HG03378 (cell line): ENCODE measurements around the gene TP53AIP1.

ENCODE experiments used
- ATAC-seq: cut with Tn5 transposase; IDR thresholded peaks from one replicate; pipeline ENCODE4 v1.9.1; 2021; ENCODE audit warnings: mild to moderate bottlenecking, moderate library complexity; ENCODE audit not compliant: unreplicated experiment

Gene TP53AIP1

DNA sequence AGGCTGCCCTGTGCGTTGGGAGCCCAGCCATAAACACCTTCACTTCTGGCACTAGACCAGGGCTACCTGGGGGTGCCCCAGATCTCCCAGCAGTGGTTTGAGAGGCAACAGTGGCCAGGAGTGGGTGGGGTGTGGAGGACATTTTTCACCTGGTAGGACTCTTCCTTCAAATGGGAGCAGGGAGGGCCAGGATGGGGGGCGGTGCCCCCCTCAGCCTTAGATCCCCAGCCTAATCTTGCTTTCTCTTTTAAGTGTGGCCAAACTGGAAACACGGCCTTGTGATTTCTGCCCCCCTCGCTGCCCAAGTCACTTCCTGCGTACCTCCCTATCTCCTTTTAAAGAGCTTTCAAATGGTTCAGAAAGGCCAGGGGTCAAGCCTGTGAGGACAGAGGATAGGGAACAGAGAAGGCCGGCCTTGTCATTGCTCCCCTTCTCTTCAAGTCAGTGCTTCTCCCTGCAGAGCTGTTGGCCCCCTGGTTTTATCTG is 50.7 kb downstream of the TP53AIP1 start:
- no peak for ATAC-seq

DNA sequence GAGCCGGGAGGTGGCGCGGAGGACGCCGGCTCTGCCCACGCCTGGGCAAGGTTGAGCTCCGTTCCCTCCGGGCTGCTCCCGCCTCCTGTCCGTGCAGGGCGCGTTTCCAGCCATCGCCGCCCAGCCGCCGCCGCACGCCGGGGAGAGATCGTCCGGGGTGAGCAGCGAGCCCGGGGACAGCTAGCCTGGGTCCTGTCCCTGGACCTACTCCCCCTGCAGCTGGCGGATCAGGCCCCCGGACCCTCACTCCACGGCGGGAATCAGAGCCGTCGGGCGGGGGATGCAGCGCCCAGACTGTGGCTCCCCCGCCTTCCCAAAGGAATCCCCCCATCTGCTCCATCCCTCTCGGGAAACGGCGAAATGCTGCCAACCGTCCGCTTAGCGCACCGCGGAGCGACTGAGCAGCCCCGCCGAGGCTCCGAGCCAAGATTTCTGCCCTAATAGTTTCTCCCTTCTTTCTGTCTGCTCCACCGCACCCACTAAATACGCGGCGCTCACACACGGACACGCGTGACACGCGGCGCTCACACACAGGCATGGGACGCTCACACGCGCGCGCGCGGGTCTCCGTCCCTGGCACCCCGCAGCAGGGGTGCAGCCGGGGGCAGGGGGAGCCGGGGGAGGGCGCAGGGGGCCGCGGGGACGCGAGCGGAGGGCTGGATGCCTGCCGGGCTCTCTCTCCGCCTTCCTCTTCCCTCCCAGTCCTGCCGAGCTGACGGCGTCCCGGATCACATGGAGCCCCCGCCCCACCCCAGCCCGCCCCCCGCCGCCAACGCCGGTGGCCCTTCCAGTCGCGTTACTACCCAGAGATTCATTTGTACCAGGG is 51.9 kb downstream of the TP53AIP1 start, which contains the start of gene KCNJ5:
Gene KCNJ5, plus strand, starts transcription at position 814 of the 826 bp plus-strand sequence. CDS start 19,918 bp downstream, outside the sequence.
- ATAC-seq: no peak

DNA sequence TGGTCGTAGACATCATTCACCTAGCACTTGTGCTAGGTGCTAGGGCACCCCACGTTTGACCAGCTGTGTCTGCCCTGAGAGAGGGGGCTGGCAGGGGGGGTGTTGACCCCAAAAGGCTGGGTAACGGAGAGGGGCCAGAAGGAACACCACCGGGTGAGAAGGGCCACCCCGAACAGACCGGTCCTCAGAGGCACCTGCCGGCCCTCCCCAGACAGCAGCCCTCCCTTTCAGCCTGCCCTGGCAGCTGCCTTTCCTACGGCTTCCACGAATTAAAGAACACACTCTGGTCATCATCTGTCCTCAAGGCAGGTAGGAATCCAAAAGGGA is 52.5 kb downstream of the TP53AIP1 start:
- ATAC-seq: no peak

DNA sequence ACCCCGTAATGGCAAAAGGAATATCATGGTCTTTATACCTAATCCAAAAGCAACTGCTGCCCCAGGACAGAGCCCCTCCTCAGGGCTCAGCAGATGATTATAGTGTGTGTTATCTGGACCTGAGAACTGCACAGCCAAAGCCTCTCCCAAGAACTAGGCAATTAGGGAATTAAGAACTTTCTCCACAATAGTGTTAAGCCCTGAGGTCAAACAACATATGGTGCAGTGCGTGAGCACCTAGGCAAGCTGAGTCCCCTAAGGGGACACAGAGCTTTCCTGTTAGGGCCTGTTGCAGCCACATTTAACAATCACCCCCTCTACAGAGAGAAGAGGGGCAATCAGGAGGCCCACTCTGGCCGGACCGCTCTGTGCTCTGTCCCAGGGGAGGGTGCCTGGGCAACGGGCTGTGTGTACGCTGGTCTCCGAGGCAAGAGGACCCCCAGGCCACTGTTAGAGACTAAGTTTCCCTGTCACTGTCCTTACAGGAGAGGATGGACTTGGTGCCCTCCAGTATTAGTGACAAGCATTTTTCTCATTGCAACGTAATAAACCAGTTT is 52.9 kb downstream of the TP53AIP1 start:
- ATAC-seq: no peak

DNA sequence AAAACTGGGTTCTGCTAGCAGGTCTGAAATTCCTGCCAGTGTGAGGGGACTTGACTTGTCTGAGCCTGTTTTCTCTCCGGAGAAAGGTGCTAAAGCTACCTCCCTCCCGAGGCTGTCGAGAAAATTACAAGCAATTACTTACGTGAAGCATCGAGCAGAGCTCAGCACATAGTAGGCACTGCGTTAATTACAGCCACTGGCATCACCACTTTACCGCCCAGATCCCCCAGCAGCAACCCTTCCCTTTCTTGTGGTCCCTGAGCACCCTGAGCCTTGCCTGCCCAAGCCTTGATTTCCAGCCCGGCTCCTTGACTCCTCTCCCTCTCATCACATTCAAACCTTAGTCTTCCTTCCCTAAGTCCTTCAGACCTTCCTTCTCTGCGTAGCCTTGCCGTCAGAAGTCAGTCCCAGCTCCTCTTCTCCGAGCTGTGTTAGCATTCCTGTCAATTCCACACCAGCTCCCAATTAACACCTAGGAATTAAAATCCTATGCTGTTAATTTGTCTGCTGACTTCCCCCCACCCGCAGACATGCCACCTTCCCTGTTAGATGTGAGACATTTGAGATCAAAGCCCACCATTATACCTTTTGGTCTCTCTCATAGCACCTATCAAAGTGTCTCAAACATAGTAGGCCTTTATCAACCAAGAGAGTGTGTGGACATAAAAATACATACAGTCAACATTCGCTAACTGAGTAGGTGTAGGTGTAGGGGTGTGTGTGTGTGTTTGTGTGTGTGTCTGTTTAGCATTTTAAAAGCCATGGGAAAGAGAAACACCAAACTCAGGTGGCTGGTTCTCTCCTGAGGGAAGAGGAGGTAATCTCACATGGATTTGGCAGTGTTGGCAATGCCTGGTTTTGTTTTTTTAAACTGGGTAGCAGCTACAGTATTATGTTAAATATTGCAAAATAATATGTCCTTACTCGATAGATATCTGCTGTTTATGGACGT is 54.4 kb downstream of the TP53AIP1 start:
- ATAC-seq: no peak

DNA sequence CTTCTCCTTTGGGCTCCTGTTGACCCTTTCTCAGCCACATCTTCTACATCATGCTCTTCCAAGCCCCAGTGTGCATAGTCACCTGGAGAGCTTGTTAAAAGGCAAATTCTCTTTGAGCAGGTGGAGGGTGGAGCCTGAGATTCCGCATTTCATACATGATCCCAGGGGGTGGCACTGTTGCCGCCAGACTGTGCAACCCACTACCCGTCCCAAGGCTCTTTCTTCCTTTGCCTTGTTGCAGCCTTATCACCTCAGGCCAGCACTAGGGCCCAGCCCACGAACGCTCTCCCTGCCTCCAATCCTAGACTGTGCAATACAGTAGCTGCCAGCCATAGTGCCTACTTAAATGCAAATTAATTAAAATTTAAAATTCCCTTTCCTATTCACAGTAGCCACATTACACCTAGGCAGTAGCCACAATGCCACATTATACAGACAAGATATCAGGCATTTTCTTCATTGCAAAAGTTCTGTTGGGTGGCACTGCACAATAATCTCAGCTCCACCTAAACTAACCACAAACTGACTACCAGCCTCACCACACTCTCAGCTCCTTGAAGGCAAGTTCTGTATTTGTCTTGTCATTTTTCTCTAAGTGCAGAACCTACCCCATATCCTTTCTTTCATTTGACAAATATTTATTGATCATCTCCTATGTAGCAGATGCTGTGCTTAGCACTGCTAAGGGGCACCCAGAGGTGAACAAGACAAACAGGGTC is 56.1 kb downstream of the TP53AIP1 start:
- no peak for ATAC-seq
